Omental fat pad (tissue), 4 donors: ENCODE data around the gene PTPRM. TPM values are rescaled to one million over a fixed set of nuclear protein-coding genes. Genes with fewer than 3 reads are reported as not detected.

Experiments used
- ATAC-seq: fragments of 150-250 bp; one replicate; pipeline ENCODE4 v1.9.1; 2016; ENCODE audit warnings: mild to moderate bottlenecking, moderate library complexity; ENCODE audit not compliant: low FRiP score
- DNase-seq: peaks from one replicate; pipeline ENCODE4 v3.0.0-alpha.2; 2019; ENCODE audit warnings: low spot score
- CTCF ChIP-seq, 3 donors: fragments of 450-650 bp; IDR thresholded peaks; one replicate each; pipeline ENCODE4 v1.5.1; 2016 to 2017; ENCODE audit warnings: antibody characterized with exemption in 3 of 3, mild to moderate bottlenecking in 3 of 3, moderate library complexity in 2 of 3
- total RNA-seq, 4 donors: library from RNA; depleted of rRNA; stranded (reverse); fragments of >200 nt; gene quantifications; one replicate each; pipeline ENCODE4 v1.1.0, GENCODE V29; 2016

The PTPRM gene
- total RNA-seq, 4 donors from 2014 or later, result 64.8 to 238 (median 144) TPM

DNA sequence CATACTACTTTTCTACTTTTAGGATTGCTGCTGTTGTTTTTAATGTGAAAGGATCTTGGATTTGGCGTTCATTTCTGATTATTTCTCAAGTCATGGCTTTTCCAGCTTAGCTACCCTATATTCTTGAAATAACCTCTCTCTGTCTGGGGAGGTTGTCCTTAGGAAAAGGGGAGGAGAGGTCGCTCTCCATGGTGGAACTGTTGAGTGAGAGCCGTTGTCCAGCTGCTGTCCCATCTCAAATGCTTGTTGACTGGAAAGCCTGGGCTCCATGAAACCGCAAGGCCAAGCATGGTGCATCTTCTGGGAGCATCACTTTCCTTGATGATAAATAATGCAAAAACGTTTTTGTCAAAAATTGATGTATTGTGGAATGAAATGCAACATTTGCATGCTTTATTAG is 563.0 kb downstream of the PTPRM start:
- no peak for TF ChIP-seq CTCF (IDR thresholded peaks at IDR 0.05)
- ATAC-seq (no peak), DNase-seq (no peak)

GRCh38 chr18:8133032-8133431 is 565.9 kb downstream of the PTPRM start:
- DNase-seq, result no peak
- no peak for ATAC-seq
- TF ChIP-seq CTCF (IDR thresholded peaks at IDR 0.05), result no peak

DNA sequence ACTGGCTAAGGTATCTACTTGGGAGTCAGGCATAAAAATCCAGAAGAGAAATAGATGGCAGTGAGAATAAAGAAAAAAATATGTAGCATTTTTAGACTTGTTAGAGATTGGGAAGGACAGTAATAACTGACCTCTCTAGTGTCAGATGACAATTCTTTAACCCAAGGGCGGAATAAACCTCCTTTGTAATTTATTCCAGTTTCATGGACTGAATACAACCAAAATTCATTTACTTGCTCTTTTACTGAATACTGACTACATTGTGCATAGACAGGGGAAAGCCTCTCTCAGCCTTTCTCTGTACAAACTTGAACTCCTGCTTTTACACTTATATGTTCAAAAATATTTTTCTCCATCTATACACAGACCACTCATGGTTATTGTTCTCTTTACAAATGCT is 566.8 kb downstream of the PTPRM start:
- DNase-seq (no peak), ATAC-seq (no peak)
- no peak for TF ChIP-seq CTCF (IDR thresholded peaks at IDR 0.05)

- no peak for ATAC-seq
- no peak for DNase-seq
- TF ChIP-seq CTCF (IDR thresholded peaks at IDR 0.05), result no peak
These were observed 572.0 kb downstream of the PTPRM start for GRCh38 chr18:8139127-8139527.

- no peak for ATAC-seq
- no peak for TF ChIP-seq CTCF (IDR thresholded peaks at IDR 0.05)
- DNase-seq, result no peak
These were observed 572.8 kb downstream of the PTPRM start for GRCh38 chr18:8139891-8140406.

- no peak for DNase-seq
- no peak for ATAC-seq
- TF ChIP-seq CTCF (IDR thresholded peaks at IDR 0.05), result no peak
These were observed 573.9 kb downstream of the PTPRM start for GRCh38 chr18:8140841-8141501.

- no peak for TF ChIP-seq CTCF (IDR thresholded peaks at IDR 0.05)
- DNase-seq, result no peak
- ATAC-seq, result no peak
These were observed 575.1 kb downstream of the PTPRM start for GRCh38 chr18:8142131-8142711.
